ENCODE measurements around the gene BPIFB3. TPM values are rescaled to one million over a fixed set of nuclear protein-coding genes. Genes with fewer than 3 reads are reported as not detected.

Gene BPIFB3
- total RNA-seq, 3 donors from 2014 or later (not counting 1 experiment from before 2014, with no cell fraction given), result not detected

GRCh38 chr20:33028875-33029274 is 24.8 kb upstream of the BPIFB3 start:
- Mint-ChIP-seq H3K9me3 (no peaks in the 10 kb centered on the region), H3K27me3 (ENCODE audit: low read depth in 2 of 2) (no peaks in the 10 kb centered on the region), H3K4me1 (no peaks in the 10 kb centered on the region), H3K27ac (no peak overlapping the region), H3K4me3 (no peak overlapping the region), H3K36me3 (no peaks in the 10 kb centered on the region)
- no peak for TF ChIP-seq CTCF (IDR thresholded peaks at IDR 0.05)
- ATAC-seq, result no peak
- intact Hi-C loops (cut with micrococcal nuclease), result no loop called here
- 85% methylated on average over 7 of the region's 7 CpGs for WGBS (ENCODE audit: insufficient coverage)
- DNase-seq, result no peak
- no peaks in the 10 kb centered on the region for H3K4me1 ChIP-seq (ENCODE audit: control insufficient read depth, insufficient read depth, low read length)
- H3K27me3 ChIP-seq (ENCODE audit: control insufficient read depth, insufficient read depth, low read length), result no peaks in the 10 kb centered on the region
- no peak overlapping the region for H3K4me3 ChIP-seq (ENCODE audit: low read length)
- H3K27ac ChIP-seq (ENCODE audit: low read length), result no peak overlapping the region
- H3K9me3 ChIP-seq (ENCODE audit: control insufficient read depth, insufficient read depth, low read length), result no peaks in the 10 kb centered on the region
- H3K36me3 ChIP-seq (ENCODE audit: control insufficient read depth, insufficient read depth, low read length), result no peaks in the 10 kb centered on the region

GRCh38 chr20:33030076-33030475 is 23.6 kb upstream of the BPIFB3 start:
- ATAC-seq, result no peak
- Histone ChIP-seq H3K4me3 (ENCODE audit: low read length) (no peak overlapping the region), H3K27me3 (ENCODE audit: control insufficient read depth, insufficient read depth, low read length) (no peaks in the 10 kb centered on the region), H3K36me3 (ENCODE audit: control insufficient read depth, insufficient read depth, low read length) (no peaks in the 10 kb centered on the region), H3K27ac (ENCODE audit: low read length) (no peak overlapping the region), H3K9me3 (ENCODE audit: control insufficient read depth, insufficient read depth, low read length) (no peaks in the 10 kb centered on the region), H3K4me1 (ENCODE audit: control insufficient read depth, insufficient read depth, low read length) (no peaks in the 10 kb centered on the region)
- H3K27me3 Mint-ChIP-seq (ENCODE audit: low read depth in 2 of 2), result no peaks in the 10 kb centered on the region
- H3K27ac Mint-ChIP-seq, result no peak overlapping the region
- H3K36me3 Mint-ChIP-seq, result no peaks in the 10 kb centered on the region
- no peak overlapping the region for H3K4me3 Mint-ChIP-seq
- DNase-seq, result no peak
- H3K4me1 Mint-ChIP-seq, result no peaks in the 10 kb centered on the region
- intact Hi-C loops (cut with micrococcal nuclease), result no loop called here
- no peaks in the 10 kb centered on the region for H3K9me3 Mint-ChIP-seq
- 93% methylated on average over 9 of the region's 9 CpGs for WGBS (ENCODE audit: insufficient coverage)
- no peak for TF ChIP-seq CTCF (IDR thresholded peaks at IDR 0.05)

- Histone ChIP-seq H3K4me3 (ENCODE audit: low read length) (no peak overlapping the region), H3K9me3 (ENCODE audit: control insufficient read depth, insufficient read depth, low read length) (no peaks in the 10 kb centered on the region), H3K4me1 (ENCODE audit: control insufficient read depth, insufficient read depth, low read length) (no peaks in the 10 kb centered on the region), H3K27ac (ENCODE audit: low read length) (no peak overlapping the region), H3K36me3 (ENCODE audit: control insufficient read depth, insufficient read depth, low read length) (no peaks in the 10 kb centered on the region), H3K27me3 (ENCODE audit: control insufficient read depth, insufficient read depth, low read length) (no peaks in the 10 kb centered on the region)
- Mint-ChIP-seq H3K36me3 (no peaks in the 10 kb centered on the region), H3K27ac (no peak overlapping the region), H3K27me3 (ENCODE audit: low read depth in 2 of 2) (no peaks in the 10 kb centered on the region), H3K9me3 (no peaks in the 10 kb centered on the region), H3K4me1 (no peaks in the 10 kb centered on the region), H3K4me3 (no peak overlapping the region)
- WGBS (ENCODE audit: insufficient coverage), result 88% methylated on average over 6 of the region's 6 CpGs
- ATAC-seq, result no peak
- DNase-seq, result no peak
- no peak for TF ChIP-seq CTCF (IDR thresholded peaks at IDR 0.05)
- intact Hi-C loops (cut with micrococcal nuclease), result no loop called here
Measured at GRCh38 chr20:33030569-33030968, 23.1 kb upstream of the BPIFB3 start.

- DNase-seq (no peak), ATAC-seq (no peak)
- Histone ChIP-seq H3K27ac (ENCODE audit: low read length) (no peak within 1 kb of the TSS), H3K4me1 (ENCODE audit: control insufficient read depth, insufficient read depth, low read length) (no peaks in the 10 kb centered on the region), H3K4me3 (ENCODE audit: low read length) (no peak within 1 kb of the TSS), H3K27me3 (ENCODE audit: control insufficient read depth, insufficient read depth, low read length) (no peaks in the 10 kb centered on the region), H3K36me3 (ENCODE audit: control insufficient read depth, insufficient read depth, low read length) (no peaks in the 10 kb centered on the region), H3K9me3 (ENCODE audit: control insufficient read depth, insufficient read depth, low read length) (no peaks in the 10 kb centered on the region)
- 94% methylated on average over 9 of the region's 10 CpGs for WGBS (ENCODE audit: insufficient coverage)
- intact Hi-C loops (cut with micrococcal nuclease), result no loop called here
- Mint-ChIP-seq H3K9me3 (no peaks in the 10 kb centered on the region), H3K36me3 (no peaks in the 10 kb centered on the region), H3K4me1 (no peaks in the 10 kb centered on the region), H3K27me3 (ENCODE audit: low read depth in 2 of 2) (no peaks in the 10 kb centered on the region), H3K27ac (no peak within 1 kb of the TSS), H3K4me3 (no peak within 1 kb of the TSS)
- no peak for TF ChIP-seq CTCF (IDR thresholded peaks at IDR 0.05)
Measured at GRCh38 chr20:33031531-33031930, 22.2 kb upstream of the BPIFB3 start, which contains the start of gene BPIFB6. BPIFB6 (plus strand) TSS chr20:33031648; CDS start chr20:33031648, 0 bp downstream.

All from natural killer cell (primary cell).